Mucosa of rectum (tissue), 2 donors: ENCODE measurements around the gene SAPCD1.

ENCODE experiments used
- H3K27ac ChIP-seq, 2 donors: one replicate each; pipeline ENCODE4 v1.7.0; 2013; ENCODE audit warnings: inconsistent platforms in 2 of 2, low read depth in 2 of 2, low read length in 2 of 2
- H3K27me3 ChIP-seq, 2 donors: one replicate each; pipeline ENCODE4 v1.7.0; 2013; ENCODE audit warnings: low read length in 2 of 2; ENCODE audit not compliant: control insufficient read depth in 2 of 2, insufficient read depth in 2 of 2
- H3K36me3 ChIP-seq, 2 donors: one replicate each; pipeline ENCODE4 v1.7.0; 2013; ENCODE audit warnings: low read length in 2 of 2; ENCODE audit not compliant: control insufficient read depth in 2 of 2, insufficient read depth in 2 of 2
- H3K4me1 ChIP-seq, 2 donors: one replicate each; pipeline ENCODE4 v1.7.0; 2013; ENCODE audit warnings: low read length in 2 of 2, mild to moderate bottlenecking in 1 of 2; ENCODE audit not compliant: control insufficient read depth in 2 of 2, insufficient read depth in 2 of 2
- H3K4me3 ChIP-seq, 2 donors: one replicate each; pipeline ENCODE4 v1.7.0; 2013; ENCODE audit warnings: low read length in 2 of 2
- H3K9ac ChIP-seq, 2 donors: one replicate each; pipeline ENCODE4 v1.7.0; 2013; ENCODE audit warnings: low read length in 2 of 2, low read depth in 1 of 2, mild to moderate bottlenecking in 1 of 2
- H3K9me3 ChIP-seq, 2 donors: one replicate each; pipeline ENCODE4 v1.7.0; 2013; ENCODE audit warnings: low read length in 2 of 2; ENCODE audit not compliant: control insufficient read depth in 2 of 2
- donor health status: healthy.
- donor health status: Normal muscosa, but diverticular disease.

The SAPCD1 gene

DNA sequence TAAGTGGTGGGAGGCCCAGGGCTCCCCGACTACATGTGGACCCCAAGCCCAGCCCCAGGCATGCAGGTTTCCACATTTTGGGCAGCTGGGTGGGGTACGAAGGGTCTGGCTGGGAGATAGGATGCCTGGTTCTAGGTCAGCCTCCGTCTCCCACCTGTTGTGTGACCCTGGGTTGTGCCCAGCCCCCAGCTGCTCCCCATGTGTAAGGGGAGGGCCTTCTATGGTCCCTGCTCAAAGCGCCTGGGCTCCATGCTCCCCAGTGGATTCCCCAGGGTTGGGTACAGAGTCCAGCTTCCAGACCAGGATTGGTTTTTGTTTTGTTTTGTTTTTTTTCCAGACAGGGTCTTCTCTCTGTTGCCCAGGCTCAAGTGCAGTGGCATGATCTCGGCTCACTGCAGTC is 15.7 kb downstream of the SAPCD1 start:
- H3K27ac ChIP-seq, result no peak overlapping the region
- H3K27me3 ChIP-seq, result no peaks in the 10 kb centered on the region
- peaks cover 17 to 35% of the 10 kb centered on the region in 2 donors for H3K36me3 ChIP-seq
- H3K9ac ChIP-seq, result no peak overlapping the region
- peaks cover 27% of the 10 kb centered on the region in 2 donors for H3K4me1 ChIP-seq
- no peaks in the 10 kb centered on the region for H3K9me3 ChIP-seq
- no peak overlapping the region for H3K4me3 ChIP-seq

DNA sequence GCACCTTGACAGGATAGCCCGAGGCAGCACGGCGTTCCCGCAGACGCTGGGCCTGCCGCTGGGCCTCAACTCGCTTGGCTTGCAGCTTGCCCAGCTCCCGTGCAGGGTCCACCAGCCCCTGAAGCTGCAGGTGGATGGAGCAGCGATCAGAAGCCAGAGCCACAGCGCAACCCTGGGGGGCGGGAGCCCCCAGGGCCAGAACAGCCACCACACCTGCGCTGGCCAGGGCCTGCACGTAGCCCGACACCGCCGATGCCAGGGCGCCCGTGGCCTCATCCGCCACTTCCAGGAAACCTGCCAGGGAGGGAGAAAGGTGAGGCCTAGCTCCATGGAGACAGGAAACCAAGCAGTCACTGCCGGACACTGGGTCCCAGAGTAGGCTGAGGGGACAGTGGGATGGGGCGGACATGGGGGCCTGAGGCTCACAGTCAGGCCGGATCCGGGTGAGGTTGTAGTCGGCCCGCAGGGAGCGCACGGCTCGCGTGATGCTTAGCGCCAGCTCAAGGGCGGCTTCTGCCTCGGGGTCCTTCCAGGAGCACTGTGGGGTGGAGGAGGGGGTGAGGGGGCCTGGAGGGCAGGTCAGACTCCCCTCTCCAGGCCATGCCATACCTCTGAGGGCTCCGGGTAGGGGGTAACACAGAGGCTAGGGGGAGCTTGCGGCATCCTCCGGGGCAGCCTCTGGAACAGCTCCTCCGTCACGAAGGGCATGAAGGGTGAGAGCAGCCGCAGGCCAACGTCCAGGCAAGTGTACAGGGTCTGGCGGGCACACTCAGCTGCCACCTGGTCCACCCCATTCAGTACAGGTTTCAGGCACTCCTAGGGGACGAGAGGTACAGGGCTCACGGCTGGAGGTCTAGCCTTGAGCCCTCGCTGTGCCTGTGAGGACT is 16.8 kb downstream of the SAPCD1 start:
- Histone ChIP-seq H3K27me3 (no peaks in the 10 kb centered on the region), H3K9me3 (no peaks in the 10 kb centered on the region), H3K4me1 (peaks cover 27% of the 10 kb centered on the region in 2 donors), H3K4me3 (no peak overlapping the region), H3K9ac (no peak overlapping the region), H3K36me3 (peaks cover 21 to 40% of the 10 kb centered on the region in 2 donors), H3K27ac (no peak overlapping the region)

DNA sequence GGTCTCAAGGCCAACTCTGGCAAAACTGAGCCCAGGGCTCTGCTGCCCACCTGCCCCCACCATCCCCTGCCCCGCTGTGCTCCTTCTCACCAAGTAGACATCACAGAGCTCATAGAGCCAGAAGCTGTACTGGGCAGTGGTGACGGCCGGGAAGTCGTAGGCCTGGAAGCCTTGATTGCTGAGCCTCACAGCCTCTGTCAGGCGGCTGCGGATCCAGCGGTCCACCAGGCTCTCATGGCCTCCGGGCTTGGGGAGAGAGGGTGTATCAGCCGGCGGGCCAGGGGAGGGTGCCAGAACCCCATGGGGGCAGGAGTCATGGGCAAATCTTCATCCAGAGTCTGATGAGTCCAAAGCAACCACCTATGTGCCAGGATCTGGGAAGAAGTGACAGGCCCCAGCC is 17.5 kb downstream of the SAPCD1 start:
- no peak overlapping the region for H3K27ac ChIP-seq
- no peak overlapping the region for H3K4me3 ChIP-seq
- H3K9me3 ChIP-seq, result no peaks in the 10 kb centered on the region
- no peak overlapping the region for H3K9ac ChIP-seq
- no peaks in the 10 kb centered on the region for H3K27me3 ChIP-seq
- peaks cover 25 to 26% of the 10 kb centered on the region in 2 donors for H3K4me1 ChIP-seq
- H3K36me3 ChIP-seq, result peaks cover 24 to 45% of the 10 kb centered on the region in 2 donors

DNA sequence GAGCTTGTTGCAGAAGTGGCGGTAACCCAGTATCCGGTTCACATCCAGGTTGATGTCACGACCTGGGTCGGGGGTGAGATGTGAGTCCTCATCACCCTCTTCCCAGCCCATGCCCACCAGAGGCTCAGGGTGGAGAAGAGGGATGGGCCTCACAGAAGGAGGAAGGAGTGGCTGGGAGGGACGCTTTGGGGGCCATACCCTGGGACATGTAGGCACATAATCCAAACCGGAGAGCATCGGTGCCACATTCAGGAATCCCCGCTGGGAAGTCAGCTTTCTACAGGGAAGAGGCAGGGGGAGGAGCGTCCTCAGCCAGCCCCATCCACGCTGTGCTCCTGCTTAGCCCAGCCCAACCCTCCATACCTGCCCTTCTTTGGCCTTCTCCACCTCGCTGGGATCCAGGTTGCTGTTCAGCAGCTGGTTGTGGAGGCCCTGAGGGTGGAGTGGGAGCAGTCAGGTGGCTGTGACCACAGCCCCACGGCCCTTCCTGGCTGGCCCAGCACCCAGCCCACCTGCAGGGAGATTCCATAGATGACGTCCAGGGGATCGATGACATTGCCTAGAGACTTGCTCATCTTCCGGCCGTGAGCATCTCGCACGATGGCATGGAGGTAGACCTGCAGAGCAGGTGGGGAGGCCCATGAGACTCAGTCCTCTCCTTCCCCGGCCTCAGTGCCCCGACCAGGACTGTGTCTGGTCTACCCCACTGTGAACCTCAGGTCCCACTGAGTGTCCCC is 18.2 kb downstream of the SAPCD1 start:
- Histone ChIP-seq H3K4me3 (no peak overlapping the region), H3K36me3 (peaks cover 28 to 53% of the 10 kb centered on the region in 2 donors), H3K9me3 (no peaks in the 10 kb centered on the region), H3K27ac (no peak overlapping the region), H3K27me3 (no peaks in the 10 kb centered on the region), H3K4me1 (peaks cover 19% of the 10 kb centered on the region in 2 donors), H3K9ac (no peak overlapping the region)

DNA sequence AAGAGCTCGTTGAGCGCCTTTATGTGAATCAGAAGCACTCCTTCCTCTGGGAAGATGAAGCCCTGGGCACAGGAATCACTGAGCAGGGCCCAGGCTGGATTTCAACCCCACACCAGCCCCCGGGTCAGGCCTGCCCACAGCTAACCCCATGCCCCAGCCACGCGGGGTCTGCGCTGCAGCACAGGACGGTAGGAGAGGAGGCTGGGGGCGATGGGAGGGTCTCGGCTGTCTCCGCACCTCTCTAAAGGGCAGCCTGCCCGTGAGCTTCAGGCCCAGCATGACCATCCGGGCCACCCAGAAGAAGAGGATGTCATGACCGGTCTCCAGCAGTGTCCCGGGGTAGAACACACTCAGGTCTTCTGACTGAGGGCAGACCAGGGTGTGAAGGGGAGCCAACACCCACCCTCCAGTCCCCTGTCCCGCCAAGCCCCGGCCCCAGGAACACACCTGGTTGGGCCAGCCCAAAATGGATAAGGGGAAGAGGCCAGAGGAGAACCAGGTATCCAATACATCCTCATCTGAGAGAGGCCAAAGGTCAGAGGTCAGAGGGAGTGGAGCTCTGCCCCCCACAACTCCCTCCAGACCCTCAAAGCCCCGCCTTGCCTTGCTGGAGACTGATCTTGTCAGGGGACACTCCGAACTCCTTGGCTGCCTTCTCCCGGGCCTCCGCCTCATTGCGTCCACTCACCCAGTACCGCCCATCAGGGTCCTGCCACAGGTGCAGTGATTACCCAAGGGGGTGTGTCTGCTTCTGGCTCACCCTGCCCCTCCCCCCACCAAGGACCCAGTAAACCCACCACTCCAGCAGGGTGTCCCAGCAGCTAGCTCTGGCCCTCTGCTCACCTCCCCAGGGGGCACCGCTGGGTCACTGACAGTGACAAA is 19.0 kb downstream of the SAPCD1 start:
- H3K36me3 ChIP-seq, result peaks cover 28 to 53% of the 10 kb centered on the region in 2 donors
- no peak overlapping the region for H3K9ac ChIP-seq
- no peak overlapping the region for H3K4me3 ChIP-seq
- H3K27me3 ChIP-seq, result no peaks in the 10 kb centered on the region
- H3K4me1 ChIP-seq, result peaks cover 11% of the 10 kb centered on the region in 2 donors
- no peaks in the 10 kb centered on the region for H3K9me3 ChIP-seq
- no peak overlapping the region for H3K27ac ChIP-seq

DNA sequence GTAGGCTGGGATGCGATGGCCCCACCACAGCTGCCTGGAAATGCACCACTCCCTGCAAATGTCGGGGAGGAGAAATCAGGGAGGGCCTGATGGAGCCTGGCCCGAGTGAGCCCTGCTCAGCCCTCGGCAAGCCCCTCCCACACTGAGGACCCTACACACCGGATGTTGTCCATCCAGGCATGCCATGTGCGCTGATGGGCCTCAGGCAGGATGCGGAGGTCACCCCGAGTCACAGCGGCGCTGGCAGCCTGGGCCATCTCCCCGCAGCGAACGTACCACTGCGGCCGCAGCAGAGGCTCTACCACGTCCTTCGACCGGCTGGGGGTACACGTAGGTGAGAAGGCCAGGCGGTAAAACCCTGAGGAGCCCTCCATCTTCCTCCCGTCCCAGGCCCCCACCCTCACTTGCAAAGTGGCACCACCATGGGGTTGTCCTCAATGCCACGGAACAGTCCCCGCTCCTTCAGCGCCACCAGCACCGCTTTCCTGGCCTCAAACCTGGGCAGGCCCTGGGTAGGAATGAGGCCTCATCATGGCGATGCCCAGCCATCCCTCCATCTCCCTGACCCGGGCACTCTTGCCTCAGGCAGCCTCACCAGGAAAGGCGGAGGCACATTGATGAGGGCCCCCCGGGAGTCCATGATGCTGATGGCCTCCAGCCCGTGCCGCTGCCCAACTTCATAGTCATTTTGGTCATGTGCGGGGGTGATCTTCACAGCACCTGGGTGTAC is 19.8 kb downstream of the SAPCD1 start:
- Histone ChIP-seq H3K9me3 (no peaks in the 10 kb centered on the region), H3K4me3 (no peak overlapping the region), H3K27me3 (no peaks in the 10 kb centered on the region), H3K27ac (no peak overlapping the region), H3K36me3 (peaks cover 28 to 53% of the 10 kb centered on the region in 2 donors), H3K9ac (no peak overlapping the region), H3K4me1 (peaks cover 3 to 4% of the 10 kb centered on the region in 2 donors)

DNA sequence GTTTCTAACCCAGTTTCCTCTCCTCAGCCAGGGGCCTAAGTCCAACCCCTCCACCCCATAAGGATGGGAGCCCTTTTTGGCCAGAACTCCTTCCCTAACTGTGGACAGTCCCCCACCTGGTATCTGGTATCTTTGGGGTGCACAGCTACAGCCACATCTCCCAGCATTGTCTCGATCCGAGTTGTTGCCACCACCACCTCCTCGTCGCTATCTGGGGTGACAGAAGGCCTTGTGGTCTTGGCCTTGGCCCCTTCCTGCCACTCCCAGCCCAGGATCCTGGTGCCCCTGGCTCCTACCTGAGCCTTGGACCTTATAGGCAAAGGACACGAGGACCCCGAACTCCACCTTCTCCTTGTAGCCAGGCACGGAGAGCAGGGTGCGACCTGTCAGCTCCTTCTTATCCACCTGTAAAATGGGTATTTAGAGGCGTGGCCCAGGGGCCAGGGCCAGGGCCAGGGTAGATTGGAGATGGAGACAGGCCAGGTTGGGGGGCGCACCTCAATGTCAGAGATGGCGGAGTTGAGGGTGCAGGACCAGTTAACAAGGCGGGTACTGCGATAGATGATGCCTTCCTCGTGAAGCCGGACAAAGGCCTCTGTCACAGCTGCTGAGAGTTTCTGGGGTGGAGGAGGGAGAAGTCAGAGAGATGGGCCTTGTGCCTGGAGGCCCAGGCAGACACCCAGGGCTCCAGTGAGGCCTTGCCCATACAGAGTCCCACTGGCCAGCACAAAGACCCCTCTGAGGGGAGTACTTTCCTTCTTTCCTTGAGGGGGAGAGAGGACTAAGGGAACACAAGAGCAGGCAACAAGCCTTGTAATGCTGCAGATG is 21.9 kb downstream of the SAPCD1 start:
- no peak overlapping the region for H3K9ac ChIP-seq
- peaks cover 28 to 50% of the 10 kb centered on the region in 2 donors for H3K36me3 ChIP-seq
- H3K4me3 ChIP-seq, result no peak overlapping the region

DNA sequence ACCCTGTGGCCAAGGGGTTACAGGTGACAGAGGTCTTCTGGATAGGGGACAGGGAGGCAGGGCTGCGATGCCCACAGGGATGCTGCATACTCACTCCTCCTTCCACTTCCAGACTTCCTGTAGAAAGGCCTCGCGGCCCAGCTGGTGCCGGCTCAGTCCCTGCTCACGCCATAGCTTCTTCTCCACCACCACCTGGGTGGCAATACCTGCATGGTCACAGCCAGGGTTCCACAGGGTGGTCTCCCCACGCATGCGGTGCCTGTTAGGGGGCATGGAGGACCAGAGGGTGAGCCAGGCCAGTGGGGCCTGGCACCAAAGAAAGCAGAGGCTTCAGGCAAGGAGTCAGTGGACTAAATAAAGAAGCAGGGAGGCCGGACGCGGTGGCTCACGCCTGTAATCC is 23.0 kb downstream of the SAPCD1 start:
- Histone ChIP-seq H3K4me3 (no peak overlapping the region), H3K36me3 (peaks cover 20 to 43% of the 10 kb centered on the region in 2 donors), H3K9ac (no peak overlapping the region), H3K27me3 (no peaks in the 10 kb centered on the region), H3K9me3 (no peaks in the 10 kb centered on the region), H3K4me1 (no peaks in the 10 kb centered on the region), H3K27ac (no peak overlapping the region)

More for the DNA sequence above, 21.9 kb downstream of the SAPCD1 start:
- Histone ChIP-seq H3K27ac (no peak overlapping the region), H3K4me1 (no peaks in the 10 kb centered on the region), H3K27me3 (no peaks in the 10 kb centered on the region), H3K9me3 (no peaks in the 10 kb centered on the region)
